Endothelial cell of umbilical vein (primary cell): ENCODE measurements around the gene HOXA3. TPM values are rescaled to one million over a fixed set of nuclear protein-coding genes. Genes with fewer than 3 reads are reported as not detected.

Experiments used
- BruUV-seq: library from RNA; stranded (reverse); fragments of 400-500 nt; replicated peaks from 2 replicates; lab custom pipeline; 2021; lab: Mats Ljungman, UMichigan
- CTCF ChIA-PET: fragments of 300-600, 350-600 bp; sonication (Branson Sonifier 250); formaldehyde crosslinking; loops from one replicate; lab custom pipeline; 2021; ENCODE audit warnings: antibody characterized with exemption, inconsistent platforms; lab: Charles Lee
- POLR2A ChIA-PET: fragments of 300-600, 350-600 bp; sonication (Branson Sonifier 250); formaldehyde crosslinking; loops from one replicate; lab custom pipeline; 2021; ENCODE audit warnings: antibody characterized with exemption, inconsistent platforms; lab: Charles Lee
- DNase-seq: peaks from one replicate; pipeline ENCODE4 v3.0.0-alpha.2; 2011; ENCODE audit warnings: low read depth, low spot score
- FAIRE-seq: peaks from 2 replicates; lab custom pipeline; 2011; peaks lifted over from hg19 to GRCh38; lab: Jason Lieb, UNC
- H2AFZ ChIP-seq: 2 replicates; pipeline ENCODE4 v1.6.0; 2012; ENCODE audit warnings: low read depth, low read length, control low read depth, inconsistent platforms
- H3K27ac ChIP-seq: 2 replicates; pipeline ENCODE4 v1.5.1; 2011; ENCODE audit warnings: low read depth, mild to moderate bottlenecking, control low read depth, low read length, moderate library complexity; ENCODE audit not compliant: insufficient read depth
- H3K27me3 ChIP-seq, 2 experiments: 2 replicates each; pipeline versions ENCODE4 v1.6.0 to v1.6.1; 2011; ENCODE audit warnings: low read length in 2 of 2, mixed read lengths in 1 of 2; ENCODE audit not compliant: control insufficient read depth in 2 of 2, insufficient read depth in 2 of 2
- H3K36me3 ChIP-seq, 2 experiments: 2 replicates in 1 of 2; 3 replicates in 1 of 2; pipeline ENCODE4 v1.5.1; 2011; ENCODE audit warnings: low read length in 2 of 2, mild to moderate bottlenecking in 1 of 2, moderate library complexity in 1 of 2; ENCODE audit not compliant: control insufficient read depth in 2 of 2, insufficient read depth in 2 of 2; ENCODE audit errors: extremely low read depth in 1 of 2
- H3K4me1 ChIP-seq: 3 replicates; pipeline ENCODE4 v1.5.1; 2011; ENCODE audit warnings: mild to moderate bottlenecking, low read length; ENCODE audit not compliant: control insufficient read depth, insufficient read depth; ENCODE audit errors: extremely low read depth
- H3K4me2 ChIP-seq: 2 replicates; pipeline ENCODE4 v1.6.1; 2011; ENCODE audit warnings: low read length, control low read depth, mixed read lengths; ENCODE audit not compliant: insufficient read depth
- H3K4me3 ChIP-seq, 3 experiments: fragments of 200-600 bp in 1 of 3; sonication (generic), shearing (Covaris generic) in 1 of 3; replicated peaks in 1 of 3; 2 replicates each; pipeline ENCODE4 v1.5.1; 2011 to 2016; ENCODE audit warnings: control low read depth in 3 of 3, low read length in 3 of 3, mild to moderate bottlenecking in 2 of 3, inconsistent platforms in 1 of 3, low read depth in 1 of 3, moderate library complexity in 1 of 3; ENCODE audit not compliant: insufficient read depth in 1 of 3
- H3K79me2 ChIP-seq: 2 replicates; pipeline ENCODE4 v1.6.0; 2012; ENCODE audit warnings: low read length, inconsistent platforms; ENCODE audit not compliant: control insufficient read depth, insufficient read depth
- H3K9ac ChIP-seq: replicated peaks from 2 replicates; pipeline ENCODE3; 2011; ENCODE audit warnings: low read length, control low read depth; ENCODE audit not compliant: insufficient read depth; ENCODE audit errors: extremely low read depth
- H3K9me1 ChIP-seq: replicated peaks from 3 replicates; pipeline ENCODE4 v1.6.0; 2011; ENCODE audit warnings: mild to moderate bottlenecking, low read length; ENCODE audit not compliant: control insufficient read depth, insufficient read depth; ENCODE audit errors: extremely low read depth
- H3K9me3 ChIP-seq: replicated peaks from 2 replicates; pipeline ENCODE4 v1.5.1; 2012; ENCODE audit warnings: low read length, inconsistent platforms; ENCODE audit not compliant: control insufficient read depth, insufficient read depth
- H4K20me1 ChIP-seq: replicated peaks from 2 replicates; pipeline ENCODE3; 2011; ENCODE audit warnings: mild to moderate bottlenecking, low read length; ENCODE audit not compliant: control insufficient read depth, insufficient read depth; ENCODE audit errors: extremely low read depth
- EZH2 ChIP-seq: IDR thresholded peaks from 2 replicates; pipeline ENCODE4 v1.6.1; 2012; ENCODE audit warnings: borderline replicate concordance, low read depth, mild to moderate bottlenecking, moderate library complexity, low read length, inconsistent platforms; ENCODE audit not compliant: severe bottlenecking
- JUN ChIP-seq: IDR thresholded peaks from 2 replicates; pipeline ENCODE4 v1.6.1; 2011; ENCODE audit warnings: borderline replicate concordance, low read depth; ENCODE audit not compliant: insufficient read length, insufficient read depth
- MAX ChIP-seq: IDR thresholded peaks from 2 replicates; pipeline ENCODE4 v1.6.1; 2011; ENCODE audit not compliant: insufficient read depth, insufficient read length
- MYC ChIP-seq: IDR thresholded peaks from one replicate; pipeline ENCODE4 v1.6.1; 2011; ENCODE audit warnings: mild to moderate bottlenecking, low read depth, low read length
- POLR2A ChIP-seq: IDR thresholded peaks from 2 replicates; pipeline ENCODE4 v1.6.1; 2012; ENCODE audit warnings: low read depth, mild to moderate bottlenecking, control low read depth, low read length
- POLR2AphosphoS5 ChIP-seq: IDR thresholded peaks from 2 replicates; pipeline ENCODE4 v1.6.1; 2012; ENCODE audit warnings: low read depth, mild to moderate bottlenecking, control low read depth, low read length, moderate library complexity; ENCODE audit not compliant: insufficient read depth
- dilution Hi-C: fragments of 300-500 bp; cut with MboI; formaldehyde crosslinking; loops from one replicate; pipeline ENCODE4 v1.15.0; 2019; ENCODE audit warnings: low sequenced_read_pairs; ENCODE audit not compliant: extremely low pct_ligation_motif_present
- intact Hi-C: fragments of 100-400 bp; cut with micrococcal nuclease; formaldehyde crosslinking; loops from one replicate; pipeline ENCODE4 v1.10.0; 2022
- polyA plus RNA-seq, 4 experiments: library from polyadenylated mRNA; depleted of rRNA in 3 of 4; stranded (reverse) in 3 of 4; unstranded in 1 of 4; fragments of >200 nt; gene quantifications; 2 replicates each; pipeline versions ENCODE4 v1.2.1 to v1.2.3, GENCODE V29; 2011 to 2012; ENCODE audit warnings: missing spikeins in 1 of 4
- total RNA-seq: library from RNA; stranded (reverse); gene quantifications from 2 replicates; pipeline ENCODE4 v1.2.3, GENCODE V29; 2021

The HOXA3 gene
- total and polyA plus RNA-seq, 2 donors (not counting 3 experiments of a cell fraction or from before 2014, with no cell fraction given), result 4.7 to 14.0 TPM

DNA sequence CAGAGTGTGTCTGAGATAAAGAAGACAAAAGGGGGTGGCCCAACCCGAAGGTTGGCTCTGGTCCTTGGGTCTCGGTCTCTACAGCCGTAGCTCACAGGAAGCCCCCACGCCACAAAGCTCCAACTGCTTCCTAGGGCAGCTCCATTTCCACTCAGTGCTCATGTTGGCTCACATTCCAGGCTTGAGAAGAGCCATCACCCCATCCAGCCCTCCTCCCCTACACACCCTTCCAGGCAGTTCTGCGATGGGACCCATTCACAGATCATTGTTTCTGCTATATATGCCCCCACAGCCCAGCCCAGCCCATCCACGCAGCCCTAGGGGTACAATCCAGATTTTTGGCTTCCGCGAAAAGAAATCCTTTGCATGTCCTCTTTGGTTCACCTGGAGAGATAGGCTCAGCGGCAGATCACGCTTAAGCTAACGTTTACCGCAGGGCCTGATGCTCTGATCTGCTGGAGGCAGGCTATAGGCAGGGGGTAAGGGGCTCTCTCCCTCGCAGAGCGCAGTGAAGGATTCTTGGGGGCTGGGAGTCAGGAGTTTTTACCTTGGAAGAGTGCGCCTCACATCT lies 38.9 kb upstream of the HOXA3 start:
- ChIA-PET CTCF (interaction anchor here (0.9 to 5.0 kb wide), 3 partner anchors 8 to 902 kb away, joined by 3 to 42 read pairs (median 7); partner anchors contain the start of gene HOXA13), POLR2A (no interaction called here)
- dilution Hi-C loops (no loop called here), intact Hi-C loops (no loop called here)
- Histone ChIP-seq H3K4me2 (no peak overlapping the region), H3K27me3 (peaks cover 20 to 33% of the 10 kb centered on the region in 2 experiments), H3K4me1 (peaks cover 35% of the 10 kb centered on the region), H3K4me3 (no peak overlapping the region), H3K9ac (no peak overlapping the region), H4K20me1 (no peaks in the 10 kb centered on the region), H3K36me3 (no peaks in the 10 kb centered on the region), H3K79me2 (peaks cover 16% of the 10 kb centered on the region), H2AFZ (no peak overlapping the region), H3K9me3 (no peaks in the 10 kb centered on the region), H3K9me1 (no peaks in the 10 kb centered on the region), H3K27ac (no peak overlapping the region)
- TF ChIP-seq JUN (no peak), POLR2AphosphoS5 (no peak), POLR2A (no peak), MYC (no peak), EZH2 (no peak), MAX (no peak)
- no TSS peak for BruUV-seq
- DNase-seq (no peak), FAIRE-seq (no peak)
